H1 (cell line): Measurements from ENCODE around the gene DNM2. TPM values are rescaled to one million over a fixed set of nuclear protein-coding genes. Genes with fewer than 3 reads are reported as not detected.

ENCODE experiments used
- CTCF ChIA-PET: fragments of 300-600 bp; sonication (Branson Sonifier 250); formaldehyde crosslinking; loops from one replicate; lab custom pipeline; 2021; ENCODE audit not compliant: partially characterized antibody; lab: Charles Lee
- POLR2A ChIA-PET: fragments of 300-600 bp; sonication (Branson Sonifier 250); formaldehyde crosslinking; loops from one replicate; lab custom pipeline; 2021; ENCODE audit warnings: inconsistent platforms; ENCODE audit not compliant: partially characterized antibody; lab: Charles Lee
- DNase-seq, 2 experiments: peaks; one replicate each; pipeline versions ENCODE4 v3.0.0 to v3.0.0-alpha.2; 2010 to 2022; ENCODE audit warnings: low spot score in 2 of 2, low read depth in 1 of 2, mixed read lengths in 1 of 2
- FAIRE-seq: peaks from 2 replicates; lab custom pipeline; 2011; peaks lifted over from hg19 to GRCh38; lab: Jason Lieb, UNC
- H2AFZ ChIP-seq: 2 replicates; pipeline ENCODE4 v1.8.1; 2012; ENCODE audit warnings: low read length, inconsistent platforms
- H2AK5ac ChIP-seq: 2 replicates; pipeline ENCODE4 v1.6.1; 2013; ENCODE audit warnings: low read depth, low read length
- H2BK120ac ChIP-seq: replicated peaks from 2 replicates; pipeline ENCODE3; 2013; ENCODE audit warnings: low read depth, low read length, inconsistent platforms
- H2BK12ac ChIP-seq: 2 replicates; pipeline ENCODE4 v1.6.1; 2013; ENCODE audit warnings: low read depth, low read length
- H2BK15ac ChIP-seq: 2 replicates; pipeline ENCODE4 v1.6.1; 2013; ENCODE audit warnings: low read length
- H2BK20ac ChIP-seq: 2 replicates; pipeline ENCODE4 v1.6.1; 2013; ENCODE audit warnings: low read length
- H2BK5ac ChIP-seq: 2 replicates; pipeline ENCODE4 v1.6.1; 2013; ENCODE audit warnings: low read depth, low read length
- H3K14ac ChIP-seq: 2 replicates; pipeline ENCODE4 v1.6.1; 2013; ENCODE audit warnings: inconsistent platforms; ENCODE audit not compliant: insufficient read length
- H3K18ac ChIP-seq: 2 replicates; pipeline ENCODE4 v1.6.1; 2013; ENCODE audit warnings: low read length; ENCODE audit errors: extremely low read depth
- H3K23ac ChIP-seq: 2 replicates; pipeline ENCODE4 v1.6.1; 2013; ENCODE audit warnings: inconsistent platforms; ENCODE audit not compliant: insufficient read length
- H3K23me2 ChIP-seq: 2 replicates; pipeline ENCODE4 v1.6.1; 2013; ENCODE audit warnings: low read depth, low read length
- H3K27ac ChIP-seq: 2 replicates; pipeline ENCODE4 v1.6.1; 2011; ENCODE audit warnings: low read depth, low read length, inconsistent platforms
- H3K27me3 ChIP-seq, 4 experiments: replicated peaks in 1 of 4; 1 replicate in 1 of 4; 2 replicates in 3 of 4; pipeline versions ENCODE4 v1.6.1 to v1.8.1; 2011 to 2013; ENCODE audit warnings: low read length in 3 of 4, mild to moderate bottlenecking in 3 of 4, inconsistent platforms in 2 of 4, mixed read lengths in 2 of 4, moderate library complexity in 1 of 4; ENCODE audit not compliant: control insufficient read depth in 3 of 4, insufficient read depth in 3 of 4; ENCODE audit errors: extremely low read depth in 1 of 4
- H3K36me3 ChIP-seq, 4 experiments: 2 replicates each; pipeline versions ENCODE4 v1.6.1 to v1.8.1; 2011 to 2013; ENCODE audit warnings: mild to moderate bottlenecking in 4 of 4, low read length in 3 of 4, moderate library complexity in 2 of 4, control low read depth in 1 of 4, inconsistent platforms in 1 of 4; ENCODE audit not compliant: insufficient read depth in 4 of 4, control insufficient read depth in 2 of 4
- H3K4ac ChIP-seq: replicated peaks from 2 replicates; pipeline ENCODE3; 2013; ENCODE audit warnings: low read length, low read depth, mixed read lengths, inconsistent platforms; ENCODE audit not compliant: insufficient read length
- H3K4me1 ChIP-seq, 4 experiments: replicated peaks in 1 of 4; 1 replicate in 1 of 4; 2 replicates in 3 of 4; pipeline versions ENCODE4 v1.6.1 to v1.8.1; 2011 to 2013; ENCODE audit warnings: low read length in 3 of 4, inconsistent platforms in 2 of 4, mixed read lengths in 1 of 4; ENCODE audit not compliant: insufficient read depth in 4 of 4, control insufficient read depth in 3 of 4
- H3K4me2 ChIP-seq, 2 experiments: 2 replicates each; pipeline versions ENCODE4 v1.6.1 to v1.8.1; 2011 to 2013; ENCODE audit warnings: low read depth in 2 of 2, low read length in 2 of 2, control low read depth in 1 of 2, inconsistent platforms in 1 of 2, mild to moderate bottlenecking in 1 of 2; ENCODE audit not compliant: insufficient read depth in 1 of 2
- H3K4me3 ChIP-seq, 4 experiments: fragments of 200-600, 300-600 bp in 1 of 4; sonication (generic), shearing (Covaris generic), sonication (Bioruptor Twin) in 1 of 4; 2 replicates each; pipeline versions ENCODE4 v1.5.1 to v1.8.1; 2011 to 2016; ENCODE audit warnings: low read length in 4 of 4, low read depth in 3 of 4, control low read depth in 2 of 4, inconsistent platforms in 2 of 4, mild to moderate bottlenecking in 2 of 4, mixed read lengths in 1 of 4, moderate library complexity in 1 of 4; ENCODE audit not compliant: insufficient read depth in 2 of 4; ENCODE audit errors: extremely low read depth in 1 of 4
- H3K56ac ChIP-seq: replicated peaks from 2 replicates; pipeline ENCODE3; 2013; ENCODE audit warnings: low read depth, mild to moderate bottlenecking, mixed read lengths, low read length, inconsistent platforms; ENCODE audit not compliant: insufficient read length
- H3K79me1 ChIP-seq: 2 replicates; pipeline ENCODE4 v1.6.1; 2013; ENCODE audit warnings: low read depth, low read length, control low read depth
- H3K79me2 ChIP-seq, 2 experiments: 2 replicates each; pipeline versions ENCODE4 v1.6.1 to v1.8.1; 2012 to 2013; ENCODE audit warnings: low read length in 2 of 2, mild to moderate bottlenecking in 2 of 2, inconsistent platforms in 1 of 2; ENCODE audit not compliant: insufficient read depth in 2 of 2, control insufficient read depth in 1 of 2
- H3K9ac ChIP-seq, 4 experiments: replicated peaks in 1 of 4; 1 replicate in 1 of 4; 2 replicates in 3 of 4; pipeline versions ENCODE4 v1.6.1 to v1.8.1; 2011 to 2013; ENCODE audit warnings: low read depth in 3 of 4, low read length in 3 of 4, control low read depth in 2 of 4, mild to moderate bottlenecking in 2 of 4, moderate library complexity in 2 of 4, inconsistent platforms in 1 of 4; ENCODE audit errors: extremely low read depth in 1 of 4
- H3K9me3 ChIP-seq, 2 experiments: 2 replicates each; pipeline versions ENCODE4 v1.6.1 to v1.8.1; 2012 to 2013; ENCODE audit warnings: mild to moderate bottlenecking in 2 of 2, moderate library complexity in 2 of 2, control low read depth in 1 of 2, inconsistent platforms in 1 of 2, low read depth in 1 of 2, low read length in 1 of 2, mixed read lengths in 1 of 2; ENCODE audit not compliant: insufficient read depth in 2 of 2
- H4K20me1 ChIP-seq, 2 experiments: replicated peaks in 1 of 2; 2 replicates each; pipeline versions ENCODE3 to v1.8.1; 2011 to 2013; ENCODE audit warnings: inconsistent platforms in 2 of 2, low read length in 2 of 2, mild to moderate bottlenecking in 1 of 2; ENCODE audit not compliant: insufficient read depth in 2 of 2, control insufficient read depth in 1 of 2
- H4K5ac ChIP-seq: 2 replicates; pipeline ENCODE4 v1.6.1; 2013; ENCODE audit warnings: low read length, low read depth, mixed read lengths, inconsistent platforms; ENCODE audit not compliant: insufficient read length
- H4K8ac ChIP-seq: 2 replicates; pipeline ENCODE4 v1.8.0; 2013; ENCODE audit warnings: mild to moderate bottlenecking, moderate library complexity, low read length, inconsistent platforms; ENCODE audit not compliant: insufficient read depth; ENCODE audit errors: extremely low read depth
- H4K91ac ChIP-seq: replicated peaks from 2 replicates; pipeline ENCODE3; 2013; ENCODE audit warnings: low read length, mixed read lengths, inconsistent platforms; ENCODE audit not compliant: insufficient read length
- BACH1 ChIP-seq: IDR thresholded peaks from 2 replicates; pipeline ENCODE4 v1.6.1; 2012; ENCODE audit warnings: low read length, improper control_type of control experiment
- BCL11A ChIP-seq, 2 experiments: IDR thresholded peaks; one replicate each; pipeline ENCODE4 v1.6.1; 2011; ENCODE audit warnings: low read depth in 2 of 2, low read length in 2 of 2, mild to moderate bottlenecking in 2 of 2
- CREB1 ChIP-seq: IDR thresholded peaks from 2 replicates; pipeline ENCODE4 v1.6.1; 2012; ENCODE audit warnings: inconsistent platforms
- CTBP2 ChIP-seq: IDR thresholded peaks from 2 replicates; pipeline ENCODE4 v1.7.0; 2011; ENCODE audit warnings: borderline replicate concordance, mild to moderate bottlenecking, moderate library complexity, mixed read lengths, low read length; ENCODE audit not compliant: insufficient read depth, insufficient read length
- EGR1 ChIP-seq: IDR thresholded peaks from 2 replicates; pipeline ENCODE4 v1.6.1; 2011; ENCODE audit warnings: low read depth, low read length, borderline replicate concordance
- KDM1A ChIP-seq: fragments of 200-600, 300-600 bp; sonication (generic); IDR thresholded peaks from 2 replicates; pipeline ENCODE4 v1.7.1; 2016; ENCODE audit warnings: mild to moderate bottlenecking, low read length, borderline replicate concordance
- TAF7 ChIP-seq: optimal IDR thresholded peaks from 2 replicates; pipeline ENCODE3; 2011; ENCODE audit warnings: low read depth, mild to moderate bottlenecking, inconsistent platforms, low read length, moderate library complexity, borderline replicate concordance
- TBP ChIP-seq: IDR thresholded peaks from 2 replicates; pipeline ENCODE4 v1.6.1; 2011; ENCODE audit warnings: low read depth, low read length, improper control_type of control experiment
- TEAD4 ChIP-seq: IDR thresholded peaks from 2 replicates; pipeline ENCODE4 v1.6.1; 2012; ENCODE audit warnings: low read depth, low read length, inconsistent platforms, mixed read lengths
- YY1 ChIP-seq: IDR thresholded peaks from 2 replicates; pipeline ENCODE4 v1.6.1; 2011; ENCODE audit warnings: low read depth, mild to moderate bottlenecking, low read length
- WGBS, 2 experiments: shearing (Covaris generic) in 1 of 2; methylation state at CpG; one replicate each; pipeline versions ENCODE4 v1.1.6 to v1.1.7; 2013 to 2015; ENCODE audit warnings: low lambda C conversion rate in 2 of 2, mixed read lengths in 2 of 2, inconsistent platforms in 1 of 2, low coverage in 1 of 2, missing lambda C conversion rate in 1 of 2; ENCODE audit not compliant: insufficient replicate concordance in 2 of 2, insufficient coverage in 1 of 2, insufficient read length in 1 of 2; ENCODE audit errors: extremely low coverage in 1 of 2, missing lambda C conversion rate in 1 of 2; 5-methylcytosine and 5-hydroxymethylcytosine counted together
- polyA plus RNA-seq, 7 experiments: library from polyadenylated mRNA; depleted of rRNA in 3 of 7; stranded (reverse) in 5 of 7; unstranded in 2 of 7; fragments of >200 nt in 5 of 7; fragments of 200-250 nt in 2 of 7; gene quantifications; 1 replicate in 5 of 7; 2 replicates in 1 of 7; 4 replicates in 1 of 7; pipeline versions ENCODE4 v1.2.1 to v1.2.3, GENCODE V29; 2011 to 2013; ENCODE audit warnings: missing spikeins in 2 of 7, mixed read lengths in 2 of 7
- total RNA-seq: library from RNA; stranded (reverse); fragmentation: NEBNext Ultra II Directional; extraction: Animal tissue kit (Norgen Biotek cat#: 25700); gene quantifications from 2 replicates; pipeline ENCODE4 v1.2.1, GENCODE V29; 2021
- TF ChIP-seq, protein P1 (sequence below): IDR thresholded peaks from 2 replicates; pipeline ENCODE4 v1.6.1; 2011; ENCODE audit warnings: low read length, improper control_type of control experiment
- TF ChIP-seq, protein P2 (sequence below): IDR thresholded peaks from 2 replicates; pipeline ENCODE4 v1.6.1; 2012; ENCODE audit warnings: inconsistent platforms

The DNM2 gene
- total and polyA plus RNA-seq, 2 of the 8 experiments (the other 6 are each of a cell fraction or from before 2014, with no cell fraction given): 61.9 to 120 TPM

DNA sequence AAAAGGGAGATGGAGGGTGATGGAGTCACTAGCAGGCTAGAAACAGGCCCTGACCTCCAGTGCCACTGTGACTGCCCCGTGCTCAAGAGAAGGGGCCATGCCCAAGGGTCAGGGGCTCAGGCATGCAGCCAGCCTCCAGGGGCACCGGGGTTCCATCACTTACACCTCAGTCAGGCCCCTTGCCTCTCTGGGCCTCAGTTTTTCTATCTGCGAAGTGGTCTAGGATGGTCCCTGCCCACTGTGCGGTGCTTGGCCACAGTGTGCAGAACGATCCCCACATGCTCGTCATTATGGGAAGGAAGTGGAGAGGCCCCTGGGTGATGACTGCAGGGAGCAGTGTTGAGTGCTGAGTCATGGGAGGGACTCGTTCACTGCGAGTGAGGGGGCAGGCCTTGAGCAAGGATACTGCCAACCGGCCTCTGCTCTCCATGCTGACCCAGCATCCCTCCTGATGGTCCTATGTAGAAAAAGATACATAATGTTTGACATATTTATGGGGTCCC is 95.1 kb downstream of the DNM2 start:
- Histone ChIP-seq H3K4me2 (no peak overlapping the region), H2BK12ac (no peak overlapping the region), H3K23me2 (no peaks in the 10 kb centered on the region), H3K4me3 (no peak overlapping the region), H3K27me3 (no peaks in the 10 kb centered on the region), H2BK5ac (no peak overlapping the region), H4K5ac (no peak overlapping the region), H2BK15ac (no peak overlapping the region), H3K36me3 (peaks cover 0 to 7% (median 5%) of the 10 kb centered on the region in 4 experiments; a peak in 4 of 8 replicates), H2BK120ac (no peak overlapping the region), H3K27ac (no peak overlapping the region), H3K14ac (no peak overlapping the region), H2AK5ac (no peak overlapping the region), H3K23ac (no peak overlapping the region), H3K79me2 (no peaks in the 10 kb centered on the region), H2BK20ac (no peak overlapping the region), H4K20me1 (peaks cover 0 to 2% of the 10 kb centered on the region in 2 experiments), H3K56ac (no peak overlapping the region), H3K79me1 (no peaks in the 10 kb centered on the region), H3K4ac (no peak overlapping the region), H3K9ac (no peak overlapping the region), H2AFZ (no peak overlapping the region), H4K91ac (no peak overlapping the region), H3K18ac (no peak overlapping the region), H3K9me3 (no peaks in the 10 kb centered on the region), H3K4me1 (no peaks in the 10 kb centered on the region; a peak in 1 of 7 replicates), H4K8ac (no peak overlapping the region)
- CTCF ChIA-PET: no interaction called here
- FAIRE-seq (no peak), DNase-seq (no peak)
- POLR2A ChIA-PET: interaction anchor here (1.7 kb wide), 1 partner anchor 23 kb away, joined by 4 read pairs; the partner anchor contains the start of gene TMED1
- WGBS, 2 experiments: 91% methylated on average over 9 of the region's 9 CpGs; no CpG with 5 or more reads in 1 of the 2 experiments
- TF ChIP-seq YY1: no peak
- no peak for TF ChIP-seq CREB1
- no peak for TF ChIP-seq BACH1
- no peak for TF ChIP-seq CTBP2
- no peak for TF ChIP-seq KDM1A
- TF ChIP-seq TAF7: no peak
- TF ChIP-seq EGR1: no peak
- TF ChIP-seq, protein P1, sequence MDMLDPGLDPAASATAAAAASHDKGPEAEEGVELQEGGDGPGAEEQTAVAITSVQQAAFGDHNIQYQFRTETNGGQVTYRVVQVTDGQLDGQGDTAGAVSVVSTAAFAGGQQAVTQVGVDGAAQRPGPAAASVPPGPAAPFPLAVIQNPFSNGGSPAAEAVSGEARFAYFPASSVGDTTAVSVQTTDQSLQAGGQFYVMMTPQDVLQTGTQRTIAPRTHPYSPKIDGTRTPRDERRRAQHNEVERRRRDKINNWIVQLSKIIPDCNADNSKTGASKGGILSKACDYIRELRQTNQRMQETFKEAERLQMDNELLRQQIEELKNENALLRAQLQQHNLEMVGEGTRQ: no peak
- no peak for TF ChIP-seq TEAD4
- TF ChIP-seq BCL11A (IDR thresholded peaks at IDR 0.05; ENCODE audit: low read depth in 2 of 2, low read length in 2 of 2): no peak
- no peak for TF ChIP-seq TBP
- TF ChIP-seq, protein P2, sequence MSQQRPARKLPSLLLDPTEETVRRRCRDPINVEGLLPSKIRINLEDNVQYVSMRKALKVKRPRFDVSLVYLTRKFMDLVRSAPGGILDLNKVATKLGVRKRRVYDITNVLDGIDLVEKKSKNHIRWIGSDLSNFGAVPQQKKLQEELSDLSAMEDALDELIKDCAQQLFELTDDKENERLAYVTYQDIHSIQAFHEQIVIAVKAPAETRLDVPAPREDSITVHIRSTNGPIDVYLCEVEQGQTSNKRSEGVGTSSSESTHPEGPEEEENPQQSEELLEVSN: no peak
